H1 (cell line): ENCODE data around the gene C15orf61. TPM values are rescaled to one million over a fixed set of nuclear protein-coding genes. Genes with fewer than 3 reads are reported as not detected.

Experiments used
- BRCA1 ChIP-seq: IDR thresholded peaks from 2 replicates; pipeline ENCODE4 v1.6.1; 2012; ENCODE audit warnings: low read depth, low read length, improper control_type of control experiment
- FOSL1 ChIP-seq: IDR thresholded peaks from 2 replicates; pipeline ENCODE4 v1.6.1; 2011; ENCODE audit warnings: mild to moderate bottlenecking, low read depth, low read length, moderate library complexity; ENCODE audit not compliant: insufficient read depth
- KDM4A ChIP-seq: IDR thresholded peaks from one replicate; pipeline ENCODE4 v1.7.1; 2012; ENCODE audit warnings: low read depth, mild to moderate bottlenecking, moderate library complexity, low read length, inconsistent platforms; ENCODE audit not compliant: severe bottlenecking
- POLR2AphosphoS5 ChIP-seq: IDR thresholded peaks from 2 replicates; pipeline ENCODE4 v1.6.1; 2011; ENCODE audit warnings: low read depth, low read length
- polyA plus RNA-seq, 7 experiments: library from polyadenylated mRNA; depleted of rRNA in 3 of 7; stranded (reverse) in 5 of 7; unstranded in 2 of 7; fragments of >200 nt in 5 of 7; fragments of 200-250 nt in 2 of 7; gene quantifications; 1 replicate in 5 of 7; 2 replicates in 1 of 7; 4 replicates in 1 of 7; pipeline versions ENCODE4 v1.2.1 to v1.2.3, GENCODE V29; 2011 to 2013; ENCODE audit warnings: missing spikeins in 2 of 7, mixed read lengths in 2 of 7
- total RNA-seq: library from RNA; stranded (reverse); fragmentation: NEBNext Ultra II Directional; extraction: Animal tissue kit (Norgen Biotek cat#: 25700); gene quantifications from 2 replicates; pipeline ENCODE4 v1.2.1, GENCODE V29; 2021

Gene C15orf61
- total and polyA plus RNA-seq, 2 of the 8 experiments (the other 6 are each of a cell fraction or from before 2014, with no cell fraction given): 1.7 to 2.0 TPM

GRCh38 chr15:67575039-67575502 is 54.1 kb downstream of the C15orf61 start (continued):
- TF ChIP-seq KDM4A: no peak
- no peak for TF ChIP-seq POLR2AphosphoS5
- TF ChIP-seq FOSL1: no peak
- TF ChIP-seq BRCA1: no peak
